ENCODE data around the gene TNPO3.
A peak's percentile ranks its signal among the peaks of the same experiment; 100 is the strongest.

TNPO3 gene

GRCh38 chr7:128904381-128905197, 150.3 kb downstream of the TNPO3 start:
- peak; percentile 82 for DNase-seq

All from suppressor macrophage treated with lipopolysaccharide for 4 hours (primary cell).